DMS153 (cell line): Measurements from ENCODE around the gene NR3C1.

Experiments used
- DNase-seq: peaks from one replicate; lab custom pipeline; 2025; lab: John Stamatoyannopoulos, UW

The NR3C1 gene

DNA sequence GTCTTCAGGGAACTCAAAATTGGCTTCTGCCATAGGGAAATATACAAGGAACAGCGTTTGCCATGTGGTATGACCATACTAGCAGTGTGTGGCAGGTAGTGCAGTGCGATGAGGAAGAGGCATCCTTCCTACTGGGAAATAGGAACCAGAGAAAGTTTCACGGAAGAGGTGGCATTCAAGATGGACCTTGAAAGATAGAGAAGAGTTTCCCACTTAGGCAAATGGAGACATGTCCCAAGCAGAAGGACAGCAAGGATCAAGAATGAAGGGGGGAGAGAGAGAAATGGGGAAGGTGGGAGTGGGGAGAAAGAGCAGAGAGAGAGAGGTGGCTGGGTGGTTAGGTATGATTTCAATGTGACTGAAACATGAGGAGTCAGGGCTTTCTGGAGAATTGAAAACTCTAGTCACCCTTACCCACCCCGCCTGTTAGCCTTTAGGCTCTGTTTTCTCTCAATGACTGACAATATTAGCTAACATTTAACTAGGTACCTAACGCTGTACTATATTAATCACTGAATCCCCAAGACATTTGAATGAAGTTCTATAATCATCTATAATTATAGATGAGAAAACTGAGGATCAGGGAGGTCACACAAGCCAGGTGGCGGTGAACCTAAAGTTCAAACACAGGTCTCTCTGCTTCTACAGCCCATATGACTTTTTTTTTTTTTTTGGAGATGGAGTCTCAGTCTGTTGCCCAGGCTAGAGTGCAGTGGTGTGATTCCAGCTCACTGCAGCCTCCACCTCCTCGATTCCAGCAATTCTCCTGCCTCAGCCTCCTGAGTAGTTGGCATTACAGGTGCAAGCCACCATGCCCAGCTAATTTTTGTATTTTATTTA, 171.3 kb downstream of the NR3C1 start:
- DNase-seq, result no peak

DNA sequence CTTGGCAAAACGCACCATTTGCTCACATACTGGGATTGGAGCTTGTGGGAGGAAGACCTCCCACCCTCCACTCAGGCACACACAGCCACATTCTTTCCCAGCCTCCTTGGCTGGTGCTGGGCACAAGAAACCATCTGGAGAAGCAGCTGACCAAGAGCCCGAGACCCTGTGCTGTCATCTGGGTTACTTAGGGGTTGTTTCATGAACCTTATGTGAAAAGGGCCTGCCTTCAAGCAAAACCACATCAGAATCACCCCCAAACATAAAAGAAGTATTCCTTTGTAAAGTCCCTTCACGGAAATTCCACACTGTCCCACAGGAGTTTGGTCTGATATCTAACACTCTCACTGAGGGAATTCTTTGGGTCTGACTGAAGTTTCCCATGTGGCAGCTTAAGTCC, 172.1 kb downstream of the NR3C1 start:
- no peak for DNase-seq

DNA sequence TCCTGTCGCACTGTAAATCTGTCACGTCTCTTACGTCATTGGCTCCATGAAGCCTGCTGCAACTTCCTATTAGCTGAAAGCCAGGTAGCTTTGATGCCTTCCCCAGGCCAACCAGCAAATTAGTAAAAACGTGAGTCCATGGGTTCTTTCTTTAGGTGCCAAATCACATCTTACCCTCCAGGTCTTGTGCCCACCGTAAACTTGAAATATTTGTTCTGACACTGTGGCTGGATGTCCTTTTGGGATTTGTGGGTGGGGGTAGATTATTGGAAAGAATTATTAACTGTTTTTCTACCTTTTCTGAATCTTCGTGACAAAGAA, 172.8 kb downstream of the NR3C1 start:
- DNase-seq, result no peak

GRCh38 chr5:143229896-143230675, 173.4 kb downstream of the NR3C1 start:
- DNase-seq, result no peak

- DNase-seq, result no peak
These were observed 174.0 kb downstream of the NR3C1 start for GRCh38 chr5:143229426-143229895.

DNA sequence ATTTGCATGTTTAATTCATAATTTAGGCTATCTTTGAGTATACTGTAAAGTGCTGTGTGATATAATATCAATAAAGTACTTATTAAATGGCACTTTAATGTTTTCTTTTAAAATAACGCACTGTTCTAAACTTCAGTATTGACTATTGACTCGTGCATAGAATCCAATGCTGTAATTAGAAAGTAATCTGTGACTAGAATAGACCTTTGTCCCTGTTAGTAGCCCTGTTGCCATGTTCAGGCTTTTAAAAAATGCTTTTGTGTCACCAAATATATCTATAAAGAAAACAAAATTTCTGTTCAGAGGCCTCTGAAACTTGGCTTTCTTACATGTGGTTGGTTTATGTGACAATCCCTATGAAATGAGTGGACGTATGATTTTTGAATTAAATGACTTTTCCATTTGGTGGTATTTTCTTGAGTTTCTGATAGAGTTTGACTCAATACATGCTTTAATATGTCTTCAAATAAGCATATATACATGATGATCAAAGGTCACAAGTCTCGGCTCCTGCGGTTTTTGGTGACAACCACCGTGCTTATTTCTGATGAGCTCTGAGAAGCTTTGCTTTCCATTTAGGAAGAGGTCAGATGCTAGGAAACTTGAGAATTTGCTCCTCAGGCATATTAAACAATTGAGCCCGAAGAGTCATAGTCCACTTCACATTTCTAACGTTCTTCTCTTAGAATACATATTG, 174.7 kb downstream of the NR3C1 start:
- no peak for DNase-seq
